Measurements from ENCODE around the gene LYPD6B. TPM values are rescaled to one million over a fixed set of nuclear protein-coding genes. Genes with fewer than 3 reads are reported as not detected.

LYPD6B gene
- total and polyA plus RNA-seq, 10 of the 15 experiments (the other 5 are each of a cell fraction or from before 2014, with no cell fraction given) = 1.0 to 6.6 (median 4.0) TPM

GRCh38 chr2:149050188-149050587 lies 11.7 kb downstream of the LYPD6B start (continued):
- TF ChIP-seq, protein P1, sequence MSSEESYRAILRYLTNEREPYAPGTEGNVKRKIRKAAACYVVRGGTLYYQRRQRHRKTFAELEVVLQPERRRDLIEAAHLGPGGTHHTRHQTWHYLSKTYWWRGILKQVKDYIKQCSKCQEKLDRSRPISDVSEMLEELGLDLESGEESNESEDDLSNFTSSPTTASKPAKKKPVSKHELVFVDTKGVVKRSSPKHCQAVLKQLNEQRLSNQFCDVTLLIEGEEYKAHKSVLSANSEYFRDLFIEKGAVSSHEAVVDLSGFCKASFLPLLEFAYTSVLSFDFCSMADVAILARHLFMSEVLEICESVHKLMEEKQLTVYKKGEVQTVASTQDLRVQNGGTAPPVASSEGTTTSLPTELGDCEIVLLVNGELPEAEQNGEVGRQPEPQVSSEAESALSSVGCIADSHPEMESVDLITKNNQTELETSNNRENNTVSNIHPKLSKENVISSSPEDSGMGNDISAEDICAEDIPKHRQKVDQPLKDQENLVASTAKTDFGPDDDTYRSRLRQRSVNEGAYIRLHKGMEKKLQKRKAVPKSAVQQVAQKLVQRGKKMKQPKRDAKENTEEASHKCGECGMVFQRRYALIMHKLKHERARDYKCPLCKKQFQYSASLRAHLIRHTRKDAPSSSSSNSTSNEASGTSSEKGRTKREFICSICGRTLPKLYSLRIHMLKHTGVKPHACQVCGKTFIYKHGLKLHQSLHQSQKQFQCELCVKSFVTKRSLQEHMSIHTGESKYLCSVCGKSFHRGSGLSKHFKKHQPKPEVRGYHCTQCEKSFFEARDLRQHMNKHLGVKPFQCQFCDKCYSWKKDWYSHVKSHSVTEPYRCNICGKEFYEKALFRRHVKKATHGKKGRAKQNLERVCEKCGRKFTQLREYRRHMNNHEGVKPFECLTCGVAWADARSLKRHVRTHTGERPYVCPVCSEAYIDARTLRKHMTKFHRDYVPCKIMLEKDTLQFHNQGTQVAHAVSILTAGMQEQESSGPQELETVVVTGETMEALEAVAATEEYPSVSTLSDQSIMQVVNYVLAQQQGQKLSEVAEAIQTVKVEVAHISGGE (CRISPR knock-in tag; IDR thresholded peaks at IDR 0.05) = no peak
- TF ChIP-seq TBL1XR1 (IDR thresholded peaks at IDR 0.05; ENCODE audit: low read depth, low read length) (no peak), CREB1 (IDR thresholded peaks at IDR 0.05; ENCODE audit: low read depth) (peak; percentile 91), MYB (IDR thresholded peaks at IDR 0.05; ENCODE audit: borderline replicate concordance, low read depth, low read length) (no peak), ZNF207 (IDR thresholded peaks at IDR 0.05; ENCODE audit: borderline replicate concordance) (no peak), JUNB (IDR thresholded peaks at IDR 0.05) (peak; percentile 88), CTCF (IDR thresholded peaks at IDR 0.05 in 2 of 3, conservative IDR thresholded peaks at IDR 0.05 in 1 of 3; ENCODE audit: control insufficient read depth in 2 of 3, extremely low read depth in 1 of 3, insufficient read depth in 1 of 3, low read depth in 3 of 3, low read length in 3 of 3) (no peak), MEF2B (IDR thresholded peaks at IDR 0.05; ENCODE audit: partially characterized antibody, poor library complexity, severe bottlenecking) (no peak), CBFB (IDR thresholded peaks at IDR 0.05; ENCODE audit: low read depth) (no peak), BRCA1 (IDR thresholded peaks at IDR 0.05; ENCODE audit: low read depth, low read length) (no peak), RAD51 (IDR thresholded peaks at IDR 0.05) (no peak), YBX1 (IDR thresholded peaks at IDR 0.05) (no peak), TARDBP (IDR thresholded peaks at IDR 0.05; ENCODE audit: borderline replicate concordance) (no peak), RB1 (IDR thresholded peaks at IDR 0.05; ENCODE audit: borderline replicate concordance) (no peak)
- TF ChIP-seq, protein P2, sequence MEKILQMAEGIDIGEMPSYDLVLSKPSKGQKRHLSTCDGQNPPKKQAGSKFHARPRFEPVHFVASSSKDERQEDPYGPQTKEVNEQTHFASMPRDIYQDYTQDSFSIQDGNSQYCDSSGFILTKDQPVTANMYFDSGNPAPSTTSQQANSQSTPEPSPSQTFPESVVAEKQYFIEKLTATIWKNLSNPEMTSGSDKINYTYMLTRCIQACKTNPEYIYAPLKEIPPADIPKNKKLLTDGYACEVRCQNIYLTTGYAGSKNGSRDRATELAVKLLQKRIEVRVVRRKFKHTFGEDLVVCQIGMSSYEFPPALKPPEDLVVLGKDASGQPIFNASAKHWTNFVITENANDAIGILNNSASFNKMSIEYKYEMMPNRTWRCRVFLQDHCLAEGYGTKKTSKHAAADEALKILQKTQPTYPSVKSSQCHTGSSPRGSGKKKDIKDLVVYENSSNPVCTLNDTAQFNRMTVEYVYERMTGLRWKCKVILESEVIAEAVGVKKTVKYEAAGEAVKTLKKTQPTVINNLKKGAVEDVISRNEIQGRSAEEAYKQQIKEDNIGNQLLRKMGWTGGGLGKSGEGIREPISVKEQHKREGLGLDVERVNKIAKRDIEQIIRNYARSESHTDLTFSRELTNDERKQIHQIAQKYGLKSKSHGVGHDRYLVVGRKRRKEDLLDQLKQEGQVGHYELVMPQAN (conservative IDR thresholded peaks at IDR 0.05) = no peak
- TF ChIP-seq, protein P3, sequence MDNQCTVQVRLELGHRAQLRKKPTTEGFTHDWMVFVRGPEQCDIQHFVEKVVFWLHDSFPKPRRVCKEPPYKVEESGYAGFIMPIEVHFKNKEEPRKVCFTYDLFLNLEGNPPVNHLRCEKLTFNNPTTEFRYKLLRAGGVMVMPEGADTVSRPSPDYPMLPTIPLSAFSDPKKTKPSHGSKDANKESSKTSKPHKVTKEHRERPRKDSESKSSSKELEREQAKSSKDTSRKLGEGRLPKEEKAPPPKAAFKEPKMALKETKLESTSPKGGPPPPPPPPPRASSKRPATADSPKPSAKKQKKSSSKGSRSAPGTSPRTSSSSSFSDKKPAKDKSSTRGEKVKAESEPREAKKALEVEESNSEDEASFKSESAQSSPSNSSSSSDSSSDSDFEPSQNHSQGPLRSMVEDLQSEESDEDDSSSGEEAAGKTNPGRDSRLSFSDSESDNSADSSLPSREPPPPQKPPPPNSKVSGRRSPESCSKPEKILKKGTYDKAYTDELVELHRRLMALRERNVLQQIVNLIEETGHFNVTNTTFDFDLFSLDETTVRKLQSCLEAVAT (IDR thresholded peaks at IDR 0.05) = no peak
- TF ChIP-seq, protein P4, sequence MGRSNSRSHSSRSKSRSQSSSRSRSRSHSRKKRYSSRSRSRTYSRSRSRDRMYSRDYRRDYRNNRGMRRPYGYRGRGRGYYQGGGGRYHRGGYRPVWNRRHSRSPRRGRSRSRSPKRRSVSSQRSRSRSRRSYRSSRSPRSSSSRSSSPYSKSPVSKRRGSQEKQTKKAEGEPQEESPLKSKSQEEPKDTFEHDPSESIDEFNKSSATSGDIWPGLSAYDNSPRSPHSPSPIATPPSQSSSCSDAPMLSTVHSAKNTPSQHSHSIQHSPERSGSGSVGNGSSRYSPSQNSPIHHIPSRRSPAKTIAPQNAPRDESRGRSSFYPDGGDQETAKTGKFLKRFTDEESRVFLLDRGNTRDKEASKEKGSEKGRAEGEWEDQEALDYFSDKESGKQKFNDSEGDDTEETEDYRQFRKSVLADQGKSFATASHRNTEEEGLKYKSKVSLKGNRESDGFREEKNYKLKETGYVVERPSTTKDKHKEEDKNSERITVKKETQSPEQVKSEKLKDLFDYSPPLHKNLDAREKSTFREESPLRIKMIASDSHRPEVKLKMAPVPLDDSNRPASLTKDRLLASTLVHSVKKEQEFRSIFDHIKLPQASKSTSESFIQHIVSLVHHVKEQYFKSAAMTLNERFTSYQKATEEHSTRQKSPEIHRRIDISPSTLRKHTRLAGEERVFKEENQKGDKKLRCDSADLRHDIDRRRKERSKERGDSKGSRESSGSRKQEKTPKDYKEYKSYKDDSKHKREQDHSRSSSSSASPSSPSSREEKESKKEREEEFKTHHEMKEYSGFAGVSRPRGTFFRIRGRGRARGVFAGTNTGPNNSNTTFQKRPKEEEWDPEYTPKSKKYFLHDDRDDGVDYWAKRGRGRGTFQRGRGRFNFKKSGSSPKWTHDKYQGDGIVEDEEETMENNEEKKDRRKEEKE (IDR thresholded peaks at IDR 0.05) = no peak
- TF ChIP-seq, protein P5, sequence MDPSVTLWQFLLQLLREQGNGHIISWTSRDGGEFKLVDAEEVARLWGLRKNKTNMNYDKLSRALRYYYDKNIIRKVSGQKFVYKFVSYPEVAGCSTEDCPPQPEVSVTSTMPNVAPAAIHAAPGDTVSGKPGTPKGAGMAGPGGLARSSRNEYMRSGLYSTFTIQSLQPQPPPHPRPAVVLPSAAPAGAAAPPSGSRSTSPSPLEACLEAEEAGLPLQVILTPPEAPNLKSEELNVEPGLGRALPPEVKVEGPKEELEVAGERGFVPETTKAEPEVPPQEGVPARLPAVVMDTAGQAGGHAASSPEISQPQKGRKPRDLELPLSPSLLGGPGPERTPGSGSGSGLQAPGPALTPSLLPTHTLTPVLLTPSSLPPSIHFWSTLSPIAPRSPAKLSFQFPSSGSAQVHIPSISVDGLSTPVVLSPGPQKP (IDR thresholded peaks at IDR 0.05; ENCODE audit: low read depth, low read length) = no peak
